HepG2 (cell line): ENCODE measurements around the gene GJE1. TPM values are rescaled to one million over a fixed set of nuclear protein-coding genes. Genes with fewer than 3 reads are reported as not detected.

ENCODE experiments used
- ATAC-seq: fragments of 200-7000 bp; cut with Tn5 transposase; 3 replicates; pipeline ENCODE4 v1.9.1; 2020; ENCODE audit warnings: mild to moderate bottlenecking, moderate library complexity
- BruUV-seq: library from RNA; stranded (reverse); fragments of 400-500 nt; replicated peaks from 2 replicates; lab custom pipeline; 2021; lab: Mats Ljungman, UMichigan
- CTCF ChIA-PET: fragments of 300-600 bp; formaldehyde crosslinking; extraction: SDS; loops from one replicate; lab custom pipeline; 2021; ENCODE audit warnings: low total read pairs, inconsistent platforms, low intra/inter-chr PET ratio; lab: Yijun Ruan, JAX
- POLR2A ChIA-PET: fragments of 350-600 bp; sonication (Branson Sonifier 250); formaldehyde crosslinking; loops from one replicate; lab custom pipeline; 2020; ENCODE audit warnings: antibody characterized with exemption, inconsistent platforms; lab: Yijun Ruan, JAX
- DNase-seq: peaks from one replicate; pipeline ENCODE4 v3.0.0-alpha.2; 2015; ENCODE audit warnings: low spot score
- FAIRE-seq: peaks from 3 replicates; lab custom pipeline; 2011; peaks lifted over from hg19 to GRCh38; lab: Jason Lieb, UNC
- H2AFZ ChIP-seq: one replicate; pipeline ENCODE4 v1.6.1; 2011; ENCODE audit warnings: low read length, inconsistent platforms
- H3K27ac ChIP-seq: fragments of 300-600 bp; 3 replicates; pipeline ENCODE4 v1.8.0; 2011; ENCODE audit warnings: mixed run types, mild to moderate bottlenecking, mixed read lengths, low read length, inconsistent platforms; ENCODE audit not compliant: insufficient read depth; ENCODE audit errors: extremely low read length
- H3K27me3 ChIP-seq, 2 experiments: fragments of 200-600 bp in 1 of 2; 2 replicates in 1 of 2; 3 replicates in 1 of 2; pipeline versions ENCODE4 v1.6.0 to v1.8.0; 2011; ENCODE audit warnings: low read length in 2 of 2, mild to moderate bottlenecking in 2 of 2, moderate library complexity in 2 of 2, inconsistent platforms in 1 of 2; ENCODE audit not compliant: insufficient read depth in 2 of 2, control insufficient read depth in 1 of 2
- H3K36me3 ChIP-seq, 2 experiments: fragments of 200-600 bp in 1 of 2; replicated peaks in 1 of 2; 2 replicates in 1 of 2; 3 replicates in 1 of 2; pipeline versions ENCODE4 v1.5.1 to v1.8.0; 2011; ENCODE audit warnings: low read length in 2 of 2, inconsistent platforms in 1 of 2; ENCODE audit not compliant: insufficient read depth in 2 of 2, control insufficient read depth in 1 of 2
- H3K4me1 ChIP-seq: 2 replicates; pipeline ENCODE4 v1.5.1; 2012; ENCODE audit warnings: low read length, inconsistent platforms; ENCODE audit not compliant: insufficient read depth
- H3K4me2 ChIP-seq: 2 replicates; pipeline ENCODE4 v1.6.0; 2011; ENCODE audit warnings: low read depth, low read length, inconsistent platforms
- H3K4me3 ChIP-seq, 3 experiments: fragments of 200-600 bp in 1 of 3; sonication (generic), shearing (Covaris generic) in 1 of 3; replicated peaks in 1 of 3; 2 replicates each; pipeline ENCODE4 v1.5.1; 2011 to 2016; ENCODE audit warnings: low read length in 3 of 3, inconsistent platforms in 2 of 3, low read depth in 2 of 3, mild to moderate bottlenecking in 2 of 3, control low read depth in 1 of 3, mixed read lengths in 1 of 3; ENCODE audit not compliant: insufficient read depth in 1 of 3
- H3K79me2 ChIP-seq: one replicate; pipeline ENCODE4 v1.6.1; 2011; ENCODE audit warnings: low read length, inconsistent platforms; ENCODE audit not compliant: insufficient read depth
- H3K9ac ChIP-seq: 2 replicates; pipeline ENCODE4 v1.6.0; 2011; ENCODE audit warnings: mild to moderate bottlenecking, low read depth, low read length, inconsistent platforms; ENCODE audit not compliant: insufficient read depth
- H3K9me3 ChIP-seq: 2 replicates; pipeline ENCODE4 v1.5.1; 2012; ENCODE audit warnings: mild to moderate bottlenecking, low read length
- H4K20me1 ChIP-seq: 2 replicates; pipeline ENCODE4 v1.6.0; 2011; ENCODE audit warnings: inconsistent platforms, mild to moderate bottlenecking, low read length, moderate library complexity; ENCODE audit not compliant: insufficient read depth
- CHD2 ChIP-seq: IDR thresholded peaks from 2 replicates; pipeline ENCODE4 v1.6.1; 2011; ENCODE audit warnings: low read depth, low read length, improper control_type of control experiment
- FOXA3 ChIP-seq: IDR thresholded peaks from 2 replicates; pipeline ENCODE4 v1.6.1; 2016; ENCODE audit warnings: missing genetic modification reagents, missing compliant biosample characterization
- GABPB1 ChIP-seq: IDR thresholded peaks from 2 replicates; pipeline ENCODE4 v1.6.1; 2016; ENCODE audit warnings: mild to moderate bottlenecking, missing genetic modification reagents, moderate library complexity, missing compliant biosample characterization
- SMC3 ChIP-seq: IDR thresholded peaks from 2 replicates; pipeline ENCODE4 v1.6.1; 2011; ENCODE audit warnings: low read length, improper control_type of control experiment
- SRY ChIP-seq: sonication (generic); formaldehyde crosslinking; IDR thresholded peaks from 2 replicates; pipeline ENCODE4 v1.8.0; 2022; ENCODE audit warnings: mild to moderate bottlenecking, missing genetic modification reagents
- TOPORS ChIP-seq: sonication (generic); formaldehyde crosslinking; IDR thresholded peaks from 2 replicates; pipeline ENCODE4 v1.8.0; 2023; ENCODE audit warnings: mild to moderate bottlenecking, missing genetic modification reagents
- TP53 ChIP-seq: sonication (generic); formaldehyde crosslinking; conservative IDR thresholded peaks from 2 replicates; pipeline ENCODE4 v1.4.0; 2020; ENCODE audit warnings: missing genetic modification reagents
- TSC22D2 ChIP-seq: sonication (generic); formaldehyde crosslinking; IDR thresholded peaks from 2 replicates; pipeline ENCODE4 v1.5.1; 2020; ENCODE audit warnings: missing genetic modification reagents, mild to moderate bottlenecking, borderline replicate concordance
- ZFP36 ChIP-seq: fragments of 150-350 bp; IDR thresholded peaks from 2 replicates; pipeline ENCODE4 v1.6.1; 2018; ENCODE audit warnings: borderline replicate concordance, low read length, low read depth; ENCODE audit not compliant: partially characterized antibody
- ZFP36L1 ChIP-seq: sonication (generic); formaldehyde crosslinking; IDR thresholded peaks from 2 replicates; pipeline ENCODE4 v1.8.0; 2022; ENCODE audit warnings: mild to moderate bottlenecking, missing genetic modification reagents, moderate library complexity
- ZNF138 ChIP-seq: sonication (generic); formaldehyde crosslinking; IDR thresholded peaks from 2 replicates; pipeline ENCODE4 v1.5.0; 2020; ENCODE audit warnings: mild to moderate bottlenecking, low read depth, missing genetic modification reagents
- ZNF672 ChIP-seq: sonication (generic); formaldehyde crosslinking; IDR thresholded peaks from 2 replicates; pipeline ENCODE4 v1.8.1; 2022; ENCODE audit warnings: missing genetic modification reagents
- WGBS: methylation state at CpG from one replicate; pipeline ENCODE4 v1.1.6; 2017; ENCODE audit warnings: low lambda C conversion rate; 5-methylcytosine and 5-hydroxymethylcytosine counted together
- in situ Hi-C: cut with HindIII; loops from 2 replicates; pipeline ENCODE4 v1.10.0; 2017; ENCODE audit warnings: low pct_unique_long_range_greater_than_20kb; ENCODE audit not compliant: extremely low pct_ligation_motif_present
- intact Hi-C: fragments of 100-400 bp; cut with micrococcal nuclease; formaldehyde crosslinking; loops from one replicate; pipeline ENCODE4 v1.10.0; 2022; ENCODE audit not compliant: unreplicated experiment
- polyA plus RNA-seq, 8 experiments: library from polyadenylated mRNA; depleted of rRNA in 3 of 8; stranded (reverse) in 7 of 8; unstranded in 1 of 8; fragments of >200 nt; fragmentation: Illumina TruSeq in 4 of 8; extraction: Trizol in 4 of 8; gene quantifications; 2 replicates each; pipeline versions ENCODE4 v1.2.1 to v1.2.3, GENCODE V29; 2011 to 2016; ENCODE audit warnings: low read depth in 4 of 8, missing spikeins in 1 of 8, mixed read lengths in 1 of 8; ENCODE audit not compliant: insufficient read depth in 1 of 8
- total RNA-seq, 5 experiments: library from RNA; depleted of rRNA; stranded (reverse); fragments of >200 nt; fragmentation: Illumina TruSeq; extraction: Trizol; gene quantifications; 2 replicates each; pipeline ENCODE4 v1.2.3, GENCODE V29; 2016; ENCODE audit warnings: low read depth in 1 of 5
- TF ChIP-seq, protein P1 (sequence below): IDR thresholded peaks from 2 replicates; pipeline ENCODE4 v1.6.1; 2012; ENCODE audit warnings: low read depth, low read length, improper control_type of control experiment
- TF ChIP-seq, protein P2 (sequence below): sonication (generic); formaldehyde crosslinking; IDR thresholded peaks from 2 replicates; pipeline ENCODE4 v1.5.0; 2020; ENCODE audit warnings: mild to moderate bottlenecking, missing genetic modification reagents, moderate library complexity
- TF ChIP-seq, protein P3 (sequence below): sonication (generic); formaldehyde crosslinking; IDR thresholded peaks from 2 replicates; pipeline ENCODE4 v1.8.1; 2023; ENCODE audit warnings: mild to moderate bottlenecking, moderate library complexity, missing genetic modification reagents
- TF ChIP-seq, protein P4 (sequence below): sonication (generic); formaldehyde crosslinking; IDR thresholded peaks from 2 replicates; pipeline ENCODE4 v1.5.0; 2020; ENCODE audit warnings: mild to moderate bottlenecking, missing genetic modification reagents

GJE1 gene
- total and polyA plus RNA-seq, 2 of the 13 experiments (the other 11 are each of a cell fraction or from before 2014, with no cell fraction given), result not detected

DNA sequence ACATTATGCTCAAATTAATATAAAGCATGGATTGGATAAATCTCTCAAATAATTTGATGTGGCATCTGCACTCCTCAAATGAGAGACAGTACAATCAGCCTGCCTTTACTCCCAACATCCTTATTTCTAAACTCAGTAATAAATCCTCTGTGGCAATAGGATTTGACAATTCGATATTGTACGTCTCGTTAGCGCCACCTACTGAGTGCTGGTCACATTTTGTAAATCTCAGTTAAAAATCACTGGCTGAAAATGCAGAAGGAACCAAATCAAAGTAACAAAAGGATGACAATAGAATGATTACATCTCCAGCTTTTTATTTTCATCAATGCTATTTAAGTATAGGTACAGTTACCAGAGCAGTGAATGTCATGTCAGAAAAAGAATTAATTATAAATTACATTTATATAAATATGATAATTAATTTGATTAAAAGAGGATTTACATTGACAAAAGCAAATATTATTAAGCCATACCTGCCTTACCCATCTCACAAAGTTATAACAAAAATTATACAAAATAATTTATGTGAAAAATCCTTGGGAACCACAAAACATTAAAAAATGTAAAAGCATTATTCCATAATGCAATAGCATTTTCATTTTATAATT lies 20.2 kb upstream of the GJE1 start (continued):
- TF ChIP-seq, protein P1, sequence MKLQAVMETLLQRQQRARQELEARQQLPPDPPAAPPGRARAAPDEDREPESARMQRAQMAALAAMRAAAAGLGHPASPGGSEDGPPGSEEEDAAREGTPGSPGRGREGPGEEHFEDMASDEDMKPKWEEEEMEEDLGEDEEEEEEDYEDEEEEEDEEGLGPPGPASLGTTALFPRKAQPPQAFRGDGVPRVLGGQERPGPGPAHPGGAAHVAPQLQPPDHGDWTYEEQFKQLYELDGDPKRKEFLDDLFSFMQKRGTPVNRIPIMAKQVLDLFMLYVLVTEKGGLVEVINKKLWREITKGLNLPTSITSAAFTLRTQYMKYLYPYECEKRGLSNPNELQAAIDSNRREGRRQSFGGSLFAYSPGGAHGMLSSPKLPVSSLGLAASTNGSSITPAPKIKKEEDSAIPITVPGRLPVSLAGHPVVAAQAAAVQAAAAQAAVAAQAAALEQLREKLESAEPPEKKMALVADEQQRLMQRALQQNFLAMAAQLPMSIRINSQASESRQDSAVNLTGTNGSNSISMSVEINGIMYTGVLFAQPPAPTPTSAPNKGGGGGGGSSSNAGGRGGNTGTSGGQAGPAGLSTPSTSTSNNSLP, result peak; percentile 58; the same call in 1 of the 2 replicates
- TF ChIP-seq ZFP36, result peak; percentile 35
- TF ChIP-seq, protein P2, sequence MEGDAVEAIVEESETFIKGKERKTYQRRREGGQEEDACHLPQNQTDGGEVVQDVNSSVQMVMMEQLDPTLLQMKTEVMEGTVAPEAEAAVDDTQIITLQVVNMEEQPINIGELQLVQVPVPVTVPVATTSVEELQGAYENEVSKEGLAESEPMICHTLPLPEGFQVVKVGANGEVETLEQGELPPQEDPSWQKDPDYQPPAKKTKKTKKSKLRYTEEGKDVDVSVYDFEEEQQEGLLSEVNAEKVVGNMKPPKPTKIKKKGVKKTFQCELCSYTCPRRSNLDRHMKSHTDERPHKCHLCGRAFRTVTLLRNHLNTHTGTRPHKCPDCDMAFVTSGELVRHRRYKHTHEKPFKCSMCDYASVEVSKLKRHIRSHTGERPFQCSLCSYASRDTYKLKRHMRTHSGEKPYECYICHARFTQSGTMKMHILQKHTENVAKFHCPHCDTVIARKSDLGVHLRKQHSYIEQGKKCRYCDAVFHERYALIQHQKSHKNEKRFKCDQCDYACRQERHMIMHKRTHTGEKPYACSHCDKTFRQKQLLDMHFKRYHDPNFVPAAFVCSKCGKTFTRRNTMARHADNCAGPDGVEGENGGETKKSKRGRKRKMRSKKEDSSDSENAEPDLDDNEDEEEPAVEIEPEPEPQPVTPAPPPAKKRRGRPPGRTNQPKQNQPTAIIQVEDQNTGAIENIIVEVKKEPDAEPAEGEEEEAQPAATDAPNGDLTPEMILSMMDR (CRISPR knock-in tag), result peak; percentile 86
- peak; percentile 39; the same call in 1 of the 2 replicates for TF ChIP-seq SMC3
- TF ChIP-seq FOXA3 (CRISPR knock-in tag), result 0 out of 2 replicates have a peak, but pooled peaks have one; percentile 17

DNA sequence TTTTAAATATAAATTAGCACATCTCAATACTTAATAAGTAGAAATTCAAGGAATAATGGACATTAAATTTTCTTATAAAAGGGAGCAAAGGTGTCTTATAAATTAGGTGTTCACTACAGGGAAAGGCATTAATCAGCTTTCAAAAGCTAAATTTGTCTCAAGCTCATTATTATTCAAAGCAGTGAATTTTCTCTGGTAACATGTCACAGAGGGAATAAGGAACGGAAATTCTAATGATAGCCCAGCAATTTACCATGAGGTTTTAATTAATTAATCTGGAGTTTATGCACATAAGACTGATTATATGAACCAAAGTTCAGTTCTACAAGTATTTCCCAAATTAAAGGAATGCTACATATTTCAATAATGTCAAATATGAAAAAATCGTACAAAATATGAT lies 15.4 kb upstream of the GJE1 start:
- in situ Hi-C loops (loop anchor here (10.0 kb wide), 1 partner anchor 133 kb away; no protein-coding TSS in a partner anchor), intact Hi-C loops (no loop called here)
- no peaks in the 10 kb centered on the region for H3K4me1 ChIP-seq
- ATAC-seq, result no peak
- no peak for FAIRE-seq
- CTCF ChIA-PET, result no interaction called here
- H3K9ac ChIP-seq, result no peak overlapping the region
- no peak overlapping the region for H3K27ac ChIP-seq
- no peak overlapping the region for H3K4me3 ChIP-seq
- H4K20me1 ChIP-seq, result no peaks in the 10 kb centered on the region
- H3K4me2 ChIP-seq, result no peak overlapping the region
- DNase-seq, result no peak
- H3K36me3 ChIP-seq, result no peaks in the 10 kb centered on the region
- no peaks in the 10 kb centered on the region for H3K9me3 ChIP-seq
- POLR2A ChIA-PET, result no interaction called here
- no TSS peak for BruUV-seq
- no peaks in the 10 kb centered on the region for H3K27me3 ChIP-seq
- no peaks in the 10 kb centered on the region for H3K79me2 ChIP-seq
- H2AFZ ChIP-seq, result no peak overlapping the region
- 2% methylated on average over 2 of the region's 2 CpGs for WGBS
- TF ChIP-seq TOPORS (CRISPR knock-in tag), result no peak
- TF ChIP-seq TP53 (CRISPR knock-in tag), result no peak
- no peak for TF ChIP-seq ZFP36L1
- no peak for TF ChIP-seq SRY (CRISPR knock-in tag)
- TF ChIP-seq ZNF138 (CRISPR knock-in tag), result no peak
- TF ChIP-seq, protein P3, sequence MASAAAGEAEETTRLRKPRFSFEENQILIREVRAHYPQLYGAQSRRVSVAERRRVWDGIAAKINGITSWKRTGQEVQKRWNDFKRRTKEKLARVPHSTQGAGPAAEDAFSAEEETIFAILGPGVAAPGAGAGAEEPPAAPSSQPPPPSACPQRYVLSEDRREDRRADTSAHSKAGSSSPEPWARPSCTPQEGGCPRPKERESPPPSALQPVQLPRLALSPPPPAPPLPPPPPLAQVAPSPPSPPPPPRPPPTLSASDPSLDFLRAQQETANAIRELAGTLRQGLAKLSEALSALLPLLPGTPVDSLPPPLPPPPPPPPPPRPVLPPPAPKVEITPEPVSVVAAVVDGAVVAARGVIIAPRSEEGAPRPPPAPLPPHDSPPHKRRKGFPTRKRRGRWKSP (CRISPR knock-in tag), result no peak
- no peak for TF ChIP-seq TSC22D2 (CRISPR knock-in tag)
- TF ChIP-seq ZNF672, result no peak
- TF ChIP-seq, protein P4, sequence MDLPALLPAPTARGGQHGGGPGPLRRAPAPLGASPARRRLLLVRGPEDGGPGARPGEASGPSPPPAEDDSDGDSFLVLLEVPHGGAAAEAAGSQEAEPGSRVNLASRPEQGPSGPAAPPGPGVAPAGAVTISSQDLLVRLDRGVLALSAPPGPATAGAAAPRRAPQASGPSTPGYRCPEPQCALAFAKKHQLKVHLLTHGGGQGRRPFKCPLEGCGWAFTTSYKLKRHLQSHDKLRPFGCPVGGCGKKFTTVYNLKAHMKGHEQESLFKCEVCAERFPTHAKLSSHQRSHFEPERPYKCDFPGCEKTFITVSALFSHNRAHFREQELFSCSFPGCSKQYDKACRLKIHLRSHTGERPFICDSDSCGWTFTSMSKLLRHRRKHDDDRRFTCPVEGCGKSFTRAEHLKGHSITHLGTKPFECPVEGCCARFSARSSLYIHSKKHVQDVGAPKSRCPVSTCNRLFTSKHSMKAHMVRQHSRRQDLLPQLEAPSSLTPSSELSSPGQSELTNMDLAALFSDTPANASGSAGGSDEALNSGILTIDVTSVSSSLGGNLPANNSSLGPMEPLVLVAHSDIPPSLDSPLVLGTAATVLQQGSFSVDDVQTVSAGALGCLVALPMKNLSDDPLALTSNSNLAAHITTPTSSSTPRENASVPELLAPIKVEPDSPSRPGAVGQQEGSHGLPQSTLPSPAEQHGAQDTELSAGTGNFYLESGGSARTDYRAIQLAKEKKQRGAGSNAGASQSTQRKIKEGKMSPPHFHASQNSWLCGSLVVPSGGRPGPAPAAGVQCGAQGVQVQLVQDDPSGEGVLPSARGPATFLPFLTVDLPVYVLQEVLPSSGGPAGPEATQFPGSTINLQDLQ, result no peak
- no peak for TF ChIP-seq CHD2
- no peak for TF ChIP-seq GABPB1 (CRISPR knock-in tag)
